GM12878 (cell line): Measurements from ENCODE around the gene KIAA1143. TPM values are rescaled to one million over a fixed set of nuclear protein-coding genes. Genes with fewer than 3 reads are reported as not detected.

ENCODE experiments used
- ATAC-seq: fragments of 200-7000 bp; cut with Tn5 transposase; 3 replicates; pipeline ENCODE4 v1.9.1; 2020; ENCODE audit warnings: mild to moderate bottlenecking, moderate library complexity
- BruUV-seq: library from RNA; stranded (reverse); fragments of 400-500 nt; replicated peaks from 2 replicates; lab custom pipeline; 2021; lab: Mats Ljungman, UMichigan
- CTCF ChIA-PET: fragments of 300-600 bp; sonication (Branson Sonifier 250); formaldehyde crosslinking; extraction: SDS; loops from one replicate; lab custom pipeline; 2021; ENCODE audit warnings: inconsistent platforms; lab: Yijun Ruan, JAX
- POLR2A ChIA-PET: fragments of 350-600 bp; formaldehyde crosslinking; extraction: SDS; loops from one replicate; lab custom pipeline; 2021; ENCODE audit warnings: inconsistent platforms; lab: Charles Lee
- RAD21 ChIA-PET: fragments of 300-600 bp; sonication (Branson Sonifier 250); formaldehyde crosslinking; loops from one replicate; lab custom pipeline; 2023; ENCODE audit warnings: antibody characterized with exemption; ENCODE audit not compliant: unreplicated experiment; lab: Charles Lee
- SMC1A ChIA-PET: fragments of 300-600 bp; sonication (Branson Sonifier 250); formaldehyde crosslinking; loops from one replicate; lab custom pipeline; 2023; ENCODE audit not compliant: unreplicated experiment, uncharacterized antibody; lab: Charles Lee
- DNase-seq: peaks from one replicate; pipeline ENCODE4 v3.0.0-alpha.2; 2011; ENCODE audit warnings: low read depth, low spot score
- FAIRE-seq: peaks from 3 replicates; lab custom pipeline; 2011; peaks lifted over from hg19 to GRCh38; lab: Jason Lieb, UNC
- H2AFZ ChIP-seq: 2 replicates; pipeline ENCODE4 v1.6.0; 2011; ENCODE audit warnings: low read depth, low read length, control low read depth; ENCODE audit not compliant: control insufficient read depth
- H3K27ac ChIP-seq: 2 replicates; pipeline ENCODE4 v1.5.1; 2011; ENCODE audit warnings: control low read depth; ENCODE audit not compliant: control insufficient read depth, insufficient read depth
- H3K27me3 ChIP-seq, 2 experiments: replicated peaks in 1 of 2; 2 replicates each; pipeline versions ENCODE4 v1.6.0 to v1.6.1; 2011; ENCODE audit warnings: low read length in 1 of 2; ENCODE audit not compliant: control insufficient read depth in 2 of 2, insufficient read depth in 2 of 2
- H3K36me3 ChIP-seq, 2 experiments: 2 replicates each; pipeline ENCODE4 v1.5.1; 2011; ENCODE audit warnings: low read length in 1 of 2; ENCODE audit not compliant: control insufficient read depth in 2 of 2, insufficient read depth in 2 of 2
- H3K4me1 ChIP-seq: 2 replicates; pipeline ENCODE4 v1.6.1; 2011; ENCODE audit warnings: mild to moderate bottlenecking, low read length, moderate library complexity, mixed read lengths; ENCODE audit not compliant: control insufficient read depth, insufficient read depth
- H3K4me2 ChIP-seq: 2 replicates; pipeline ENCODE4 v1.6.0; 2011; ENCODE audit warnings: control low read depth; ENCODE audit not compliant: control insufficient read depth, insufficient read depth
- H3K4me3 ChIP-seq: fragments of 200-600 bp; sonication (generic); 2 replicates; pipeline ENCODE4 v1.5.1; 2016
- H3K79me2 ChIP-seq: 2 replicates; pipeline ENCODE4 v1.6.0; 2011; ENCODE audit warnings: low read length; ENCODE audit not compliant: control insufficient read depth, insufficient read depth
- H3K9ac ChIP-seq: 2 replicates; pipeline ENCODE4 v1.8.0; 2011; ENCODE audit warnings: low read length, control low read depth, mixed read lengths; ENCODE audit not compliant: control insufficient read depth, insufficient read depth
- H3K9me3 ChIP-seq: replicated peaks from 3 replicates; pipeline ENCODE4 v1.5.1; 2011; ENCODE audit warnings: mild to moderate bottlenecking, low read length; ENCODE audit not compliant: control insufficient read depth, insufficient read depth
- H4K20me1 ChIP-seq: 2 replicates; pipeline ENCODE4 v1.6.0; 2011; ENCODE audit not compliant: control insufficient read depth, insufficient read depth
- CBX3 ChIP-seq: fragments of 200-600 bp; sonication (generic); IDR thresholded peaks from 2 replicates; pipeline ENCODE4 v1.6.1; 2016; ENCODE audit warnings: low read depth, borderline replicate concordance
- CBX5 ChIP-seq: sonication (generic); IDR thresholded peaks from 2 replicates; pipeline ENCODE4 v1.6.1; 2016; ENCODE audit warnings: low read depth, moderate library complexity, mild to moderate bottlenecking, inconsistent platforms
- CEBPB ChIP-seq, 2 experiments: fragments of 150-350 bp in 1 of 2; IDR thresholded peaks; 2 replicates each; pipeline ENCODE4 v1.6.1; 2012 to 2014; ENCODE audit warnings: low read depth in 2 of 2, low read length in 2 of 2, borderline replicate concordance in 1 of 2, inconsistent platforms in 1 of 2
- CREB1 ChIP-seq: IDR thresholded peaks from 2 replicates; pipeline ENCODE4 v1.6.1; 2012; ENCODE audit warnings: low read depth, mild to moderate bottlenecking, inconsistent platforms
- DPF2 ChIP-seq: fragments of 450-650 bp; IDR thresholded peaks from 2 replicates; pipeline ENCODE4 v1.6.1; 2017; ENCODE audit warnings: mild to moderate bottlenecking
- EP300 ChIP-seq, 2 experiments: fragments of 150-350 bp in 1 of 2; IDR thresholded peaks; 2 replicates each; pipeline ENCODE4 v1.6.1; 2011 to 2012; ENCODE audit warnings: low read depth in 2 of 2, low read length in 2 of 2, borderline replicate concordance in 1 of 2, improper control_type of control experiment in 1 of 2, inconsistent platforms in 1 of 2; ENCODE audit not compliant: control insufficient read depth in 1 of 2
- ESRRA ChIP-seq: IDR thresholded peaks from 2 replicates; pipeline ENCODE4 v1.6.1; 2012; ENCODE audit warnings: mild to moderate bottlenecking, low read length, improper control_type of control experiment
- ETV6 ChIP-seq, 2 experiments: fragments of 450-650 bp in 1 of 2; IDR thresholded peaks in 1 of 2; conservative IDR thresholded peaks in 1 of 2; 2 replicates each; pipeline ENCODE4 v1.6.1; 2014; ENCODE audit warnings: antibody characterized with exemption in 1 of 2, borderline replicate concordance in 1 of 2, low read depth in 1 of 2, mild to moderate bottlenecking in 1 of 2, moderate library complexity in 1 of 2
- HSF1 ChIP-seq: fragments of 150-350 bp; IDR thresholded peaks from 2 replicates; pipeline ENCODE4 v1.6.1; 2014; ENCODE audit warnings: mild to moderate bottlenecking, low read depth, low read length
- IKZF1 ChIP-seq: fragments of 450-650 bp; conservative IDR thresholded peaks from 2 replicates; pipeline ENCODE4 v1.6.1; 2017; ENCODE audit warnings: antibody characterized with exemption, mild to moderate bottlenecking
- KAT2A ChIP-seq: conservative IDR thresholded peaks from 2 replicates; pipeline ENCODE4 v1.6.1; 2011; ENCODE audit warnings: low read depth, low read length; ENCODE audit not compliant: control insufficient read depth
- MTA3 ChIP-seq: IDR thresholded peaks from 2 replicates; pipeline ENCODE4 v1.6.1; 2012; ENCODE audit warnings: low read length, inconsistent platforms, borderline replicate concordance
- NR2C2 ChIP-seq: IDR thresholded peaks from 2 replicates; pipeline ENCODE4 v1.6.1; 2011; ENCODE audit warnings: borderline replicate concordance, low read depth; ENCODE audit not compliant: control insufficient read depth, insufficient read length
- PAX5 ChIP-seq: IDR thresholded peaks from 2 replicates; pipeline ENCODE4 v1.6.1; 2011; ENCODE audit warnings: low read depth, low read length, borderline replicate concordance
- PKNOX1 ChIP-seq: fragments of 450-650 bp; IDR thresholded peaks from 2 replicates; pipeline ENCODE4 v1.6.1; 2016; ENCODE audit warnings: mild to moderate bottlenecking
- POLR2AphosphoS5 ChIP-seq: IDR thresholded peaks from 2 replicates; pipeline ENCODE4 v1.6.1; 2011; ENCODE audit warnings: mild to moderate bottlenecking, low read length, inconsistent platforms
- RAD21 ChIP-seq: IDR thresholded peaks from 2 replicates; pipeline ENCODE4 v1.6.1; 2011; ENCODE audit warnings: mild to moderate bottlenecking, low read depth, low read length, moderate library complexity; ENCODE audit not compliant: insufficient read depth
- ZNF207 ChIP-seq: fragments of 450-650 bp; IDR thresholded peaks from 2 replicates; pipeline ENCODE4 v1.6.1; 2014; ENCODE audit warnings: antibody characterized with exemption, mild to moderate bottlenecking, borderline replicate concordance
- ZSCAN29 ChIP-seq: fragments of 450-650 bp; IDR thresholded peaks from 2 replicates; pipeline ENCODE4 v1.6.1; 2017; ENCODE audit warnings: mild to moderate bottlenecking, moderate library complexity
- in situ Hi-C: fragments of 300-500 bp; cut with MboI; formaldehyde crosslinking; loops from 9 replicates; pipeline ENCODE4 v1.14.3; 2018; ENCODE audit warnings: mixed read lengths
- intact Hi-C: fragments of 100-400 bp; cut with micrococcal nuclease; formaldehyde crosslinking; loops from one replicate; pipeline ENCODE4 v1.14.2; 2022; ENCODE audit not compliant: unreplicated experiment
- polyA plus RNA-seq, 11 experiments: library from polyadenylated mRNA; depleted of rRNA in 4 of 11; unstranded in 6 of 11; stranded (reverse) in 5 of 11; fragments of >200 nt; fragmentation: Nextera tagmentation in 4 of 11; fragmentation: Illumina TruSeq in 1 of 11; extraction: Ambion mirVana in 4 of 11; extraction: Trizol in 1 of 11; gene quantifications; 1 replicate in 1 of 11; 2 replicates in 10 of 11; pipeline versions ENCODE4 v1.2.1 to v1.2.3, GENCODE V29; 2011 to 2016; ENCODE audit warnings: inconsistent platforms in 2 of 11, missing spikeins in 2 of 11, low read depth in 1 of 11
- total RNA-seq, 4 experiments: library from RNA; depleted of rRNA in 3 of 4; stranded (reverse); fragments of >200 nt in 3 of 4; fragmentation: Illumina TruSeq in 1 of 4; extraction: Trizol in 1 of 4; gene quantifications; 2 replicates each; pipeline versions ENCODE4 v1.2.1 to v1.2.3, GENCODE V29; 2013 to 2021

KIAA1143 gene
- total and polyA plus RNA-seq, 10 of the 15 experiments (the other 5 are each of a cell fraction or from before 2014, with no cell fraction given): 11.4 to 37.6 (median 28.4) TPM

DNA sequence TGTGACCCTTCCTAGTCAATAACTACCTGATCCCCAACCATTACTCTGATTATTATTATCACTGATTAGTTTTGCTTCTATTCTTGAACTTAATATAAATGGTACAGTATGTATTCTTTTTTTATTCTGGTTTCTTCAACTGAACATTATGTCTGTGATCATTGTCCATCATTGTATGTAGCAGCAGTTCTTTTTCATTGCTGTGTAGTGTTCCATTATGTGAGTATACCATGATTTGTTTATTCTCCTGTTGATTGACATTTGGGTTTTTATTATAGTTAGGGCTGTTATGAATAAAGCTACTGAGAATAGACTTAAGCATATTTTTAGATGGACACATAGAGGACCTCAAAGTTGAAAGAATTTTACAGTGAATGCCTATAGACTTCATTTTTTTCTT lies 2.8 kb upstream of the KIAA1143 start:
- H3K79me2 ChIP-seq: peaks cover 49% of the 10 kb centered on the region
- H2AFZ ChIP-seq: no peak overlapping the region
- intact Hi-C loops: loop anchor here (10.0 kb wide), 1 partner anchor 119 kb away; the partner anchor contains the start of gene ZNF35

More for the DNA sequence above, 2.8 kb upstream of the KIAA1143 start:
- Histone ChIP-seq H3K4me3 (no peak overlapping the region), H3K27me3 (no peaks in the 10 kb centered on the region), H3K9me3 (peaks cover 12% of the 10 kb centered on the region; the same call in 2 of the 3 replicates), H3K4me1 (0 out of 2 replicates have a peak, but pooled peaks cover 4% of the 10 kb centered on the region), H3K27ac (no peak overlapping the region), H3K36me3 (peaks cover 0 to 3% of the 10 kb centered on the region in 2 experiments; a peak in 1 of 4 replicates), H4K20me1 (no peaks in the 10 kb centered on the region), H3K9ac (no peak overlapping the region), H3K4me2 (no peak overlapping the region)
- no peak for ATAC-seq
- SMC1A ChIA-PET: no interaction called here
- no peak for DNase-seq
- BruUV-seq: no TSS peak
- POLR2A ChIA-PET: interaction anchor here (0.7 kb wide), 1 partner anchor 34 kb away, joined by 4 read pairs; no protein-coding TSS in a partner anchor
- no peak for TF ChIP-seq DPF2
- no peak for TF ChIP-seq CEBPB (IDR thresholded peaks at IDR 0.05; ENCODE audit: borderline replicate concordance in 1 of 2, low read depth in 2 of 2, low read length in 2 of 2)
- TF ChIP-seq HSF1: no peak
- no peak for TF ChIP-seq ESRRA
- TF ChIP-seq ETV6 (conservative IDR thresholded peaks at IDR 0.05 in 1 of 2, IDR thresholded peaks at IDR 0.05 in 1 of 2; ENCODE audit: borderline replicate concordance in 1 of 2, low read depth in 1 of 2): no peak
- TF ChIP-seq KAT2A: no peak
- no peak for TF ChIP-seq PKNOX1
- TF ChIP-seq POLR2AphosphoS5: no peak
- no peak for TF ChIP-seq CBX5
- TF ChIP-seq ZNF207: no peak
- TF ChIP-seq CREB1: no peak
- no peak for TF ChIP-seq ZSCAN29
- TF ChIP-seq EP300 (IDR thresholded peaks at IDR 0.05; ENCODE audit: borderline replicate concordance in 1 of 2, control insufficient read depth in 1 of 2, low read depth in 2 of 2, low read length in 2 of 2): no peak
- TF ChIP-seq PAX5: no peak
- TF ChIP-seq MTA3: no peak
- TF ChIP-seq NR2C2: no peak
- no peak for TF ChIP-seq IKZF1
- TF ChIP-seq CBX3: no peak
- no peak for TF ChIP-seq RAD21
- CTCF ChIA-PET: no interaction called here
- RAD21 ChIA-PET: no interaction called here
- FAIRE-seq: no peak
- in situ Hi-C loops: no loop called here
